Islet of Langerhans (tissue), 1 donor: ENCODE data around the gene PLPP7.

ENCODE experiments used
- FAIRE-seq: peaks from one replicate; lab custom pipeline; 2011; peaks lifted over from hg19 to GRCh38; lab: Jason Lieb, UNC

Gene PLPP7

GRCh38 chr9:131303381-131304321 is 14.1 kb downstream of the PLPP7 start:
- no peak for FAIRE-seq

- no peak for FAIRE-seq
Observed at GRCh38 chr9:131304676-131305355, 15.3 kb downstream of the PLPP7 start.

GRCh38 chr9:131306397-131307004 is 17.0 kb downstream of the PLPP7 start:
- no peak for FAIRE-seq

DNA sequence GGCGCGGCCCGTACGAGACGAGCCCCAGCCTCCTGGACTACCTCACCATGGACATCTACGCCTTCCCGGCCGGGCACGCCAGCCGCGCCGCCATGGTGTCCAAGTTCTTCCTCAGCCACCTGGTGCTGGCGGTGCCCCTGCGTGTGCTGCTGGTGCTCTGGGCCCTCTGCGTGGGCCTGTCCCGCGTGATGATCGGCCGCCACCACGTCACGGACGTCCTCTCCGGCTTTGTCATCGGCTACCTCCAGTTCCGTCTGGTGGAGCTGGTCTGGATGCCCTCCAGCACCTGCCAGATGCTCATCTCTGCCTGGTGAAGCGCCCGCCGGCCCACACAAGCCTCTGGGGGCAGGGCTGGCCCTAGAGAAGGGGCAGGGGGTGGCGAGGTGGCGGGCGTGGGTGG is 18.5 kb downstream of the PLPP7 start:
- no peak for FAIRE-seq

DNA sequence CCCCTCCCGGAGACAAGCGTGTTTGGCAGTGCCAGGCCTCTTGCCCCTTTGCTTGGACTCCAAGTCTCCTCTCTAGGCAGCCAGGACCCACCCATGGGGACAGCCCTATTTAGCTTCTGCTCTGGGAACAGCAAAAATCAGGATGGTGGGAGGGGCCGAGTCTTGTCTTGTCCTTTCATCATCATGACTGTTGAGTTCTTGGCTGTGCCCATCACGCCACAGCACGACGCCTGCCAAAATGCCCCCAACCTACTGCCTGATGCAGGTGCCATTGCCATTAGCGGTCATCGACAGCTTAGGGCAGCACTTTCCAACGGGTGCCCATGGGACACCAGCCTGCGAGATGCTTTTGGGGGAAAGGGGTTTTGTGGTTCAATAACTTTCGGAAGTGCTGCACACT is 18.9 kb downstream of the PLPP7 start:
- FAIRE-seq: no peak

DNA sequence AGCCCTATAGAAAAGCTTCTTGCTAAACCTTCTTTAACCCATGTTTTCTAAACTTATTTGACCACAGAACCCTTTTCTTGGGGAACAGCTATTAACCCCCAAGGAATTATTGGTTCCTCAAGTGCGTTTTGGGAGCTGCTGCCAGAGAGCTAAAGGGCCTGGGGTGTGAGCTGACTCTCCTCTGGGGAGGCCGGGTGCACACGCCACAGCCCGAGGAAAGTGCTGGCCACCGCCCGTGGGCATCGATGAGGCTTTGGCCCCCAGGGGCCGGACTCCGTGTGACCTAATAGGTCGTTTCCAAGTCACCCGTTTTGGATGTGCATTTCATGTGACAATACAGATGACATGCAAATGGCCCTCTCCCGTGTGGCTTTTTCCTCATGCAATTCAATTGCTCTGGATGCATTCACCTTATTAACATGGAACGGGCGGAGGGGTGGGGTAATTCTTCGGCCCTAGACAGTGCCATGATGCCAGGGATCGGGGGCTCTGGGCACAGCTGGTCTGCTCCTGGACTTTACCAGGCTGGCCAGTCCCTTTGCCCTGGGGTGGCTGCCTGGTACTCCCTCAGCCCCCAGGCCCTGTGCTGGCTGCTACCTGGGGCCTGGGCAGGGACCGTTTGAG is 19.5 kb downstream of the PLPP7 start:
- no peak for FAIRE-seq

- no peak for FAIRE-seq
Observed at GRCh38 chr9:131309530-131310276, 20.2 kb downstream of the PLPP7 start.

- no peak for FAIRE-seq
Observed at GRCh38 chr9:131310833-131311554, 21.5 kb downstream of the PLPP7 start.

GRCh38 chr9:131312246-131312645 is 22.7 kb downstream of the PLPP7 start:
- FAIRE-seq: no peak

DNA sequence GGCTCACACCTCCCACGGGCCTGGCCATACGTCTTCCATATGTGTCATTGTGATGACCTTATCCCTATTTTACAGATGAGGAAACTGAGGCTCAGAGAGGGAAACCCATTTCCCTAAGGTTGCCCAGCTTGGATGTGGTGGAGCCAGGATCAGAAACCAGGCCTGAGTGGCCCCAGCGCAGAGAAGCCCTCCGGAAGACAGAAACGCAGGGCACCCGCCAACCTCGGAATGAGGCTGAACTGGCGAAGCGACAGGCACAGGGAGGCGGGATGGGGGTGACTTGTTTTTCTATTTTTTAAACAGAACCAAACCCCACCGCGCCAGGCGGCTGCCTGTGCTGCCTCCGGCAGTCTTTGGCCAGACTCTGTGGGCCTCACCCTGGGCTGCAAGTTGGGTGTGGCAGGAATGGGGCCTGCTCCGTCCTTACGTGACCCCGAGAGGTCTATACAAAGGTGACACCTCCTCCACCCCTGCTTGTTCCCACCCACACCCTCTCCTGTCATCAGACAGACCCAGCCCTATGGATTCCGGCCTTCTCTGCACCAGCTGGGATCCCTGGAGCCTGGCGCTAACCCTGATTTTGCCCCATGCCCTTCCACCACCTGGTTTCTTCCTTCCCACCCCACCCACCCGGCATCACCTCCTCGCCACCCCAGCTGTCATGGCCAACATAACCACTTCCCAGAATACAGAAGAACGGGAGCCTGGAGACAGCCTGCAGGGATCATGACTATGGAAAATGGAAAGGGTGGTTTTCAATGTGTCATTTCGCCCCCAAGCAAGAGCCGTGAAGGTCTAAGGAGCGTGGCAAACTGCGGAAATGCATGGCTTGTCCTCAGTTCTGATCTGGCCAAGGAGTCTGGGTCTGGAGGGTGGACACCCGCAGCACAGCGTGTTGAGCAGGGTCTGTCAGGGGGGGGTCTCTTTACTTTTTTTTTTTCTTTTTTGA is 23.6 kb downstream of the PLPP7 start:
- FAIRE-seq: no peak

- FAIRE-seq: no peak
Observed at GRCh38 chr9:131318231-131319085, 28.9 kb downstream of the PLPP7 start.

- FAIRE-seq: no peak
Observed at GRCh38 chr9:131319486-131319885, 30.0 kb downstream of the PLPP7 start.

GRCh38 chr9:131320031-131320685 is 30.6 kb downstream of the PLPP7 start:
- no peak for FAIRE-seq

- FAIRE-seq: no peak
Observed at GRCh38 chr9:131323629-131324028, 34.1 kb downstream of the PLPP7 start.

- FAIRE-seq: no peak
Observed at GRCh38 chr9:131324736-131325679, 35.5 kb downstream of the PLPP7 start.

- FAIRE-seq: no peak
Observed at GRCh38 chr9:131329241-131329641, 39.7 kb downstream of the PLPP7 start.
